Islet precursor cell (in vitro differentiated cells): ENCODE measurements around the gene CCL26.
A peak's percentile ranks its signal among the peaks of the same experiment; 100 is the strongest.
"Not testable (repeated sequence)": the region's sequence is repeated elsewhere in the genome, so short reads cannot be mapped to it uniquely, and the experiment has no call there.

Experiments used
- DNase-seq: peaks from one replicate; pipeline ENCODE4 v3.0.0-alpha.2; 2018

The CCL26 gene

GRCh38 chr7:75772081-75773077 lies at the start of gene CCL26:
Gene CCL26, minus strand, starts transcription at chr7:75772211. Its CDS starts 35 bp downstream, at chr7:75772176.
- DNase-seq = no peak

GRCh38 chr7:75820688-75821087 lies 48.7 kb upstream of the CCL26 start:
- no peak for DNase-seq

- no peak for DNase-seq
Measured at GRCh38 chr7:75819711-75820110, 47.7 kb upstream of the CCL26 start.

DNA sequence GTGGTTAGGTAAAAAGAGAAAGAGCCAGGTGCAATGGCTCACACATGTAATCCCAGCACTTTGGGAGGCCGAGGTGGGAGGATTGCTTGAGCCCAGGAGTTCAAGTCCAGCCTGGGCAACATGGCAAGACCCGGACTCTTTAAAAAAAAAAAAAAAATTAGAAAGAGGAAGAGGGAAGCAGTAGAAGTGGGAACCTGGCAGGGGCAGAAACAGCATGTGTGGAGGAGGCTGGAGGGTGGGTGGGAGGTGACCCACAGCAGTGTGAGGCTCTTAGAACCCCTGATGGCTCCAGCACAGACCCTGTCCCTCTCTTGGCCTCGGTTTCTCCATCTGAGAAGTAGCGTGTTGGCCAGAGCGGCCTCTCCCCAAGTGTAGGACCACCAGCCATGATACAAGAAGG lies 46.5 kb upstream of the CCL26 start:
- DNase-seq = no peak

- no peak for DNase-seq
Measured at GRCh38 chr7:75817116-75817515, 45.1 kb upstream of the CCL26 start.

- DNase-seq = no peak
Measured at GRCh38 chr7:75815418-75816064, 43.5 kb upstream of the CCL26 start.

DNA sequence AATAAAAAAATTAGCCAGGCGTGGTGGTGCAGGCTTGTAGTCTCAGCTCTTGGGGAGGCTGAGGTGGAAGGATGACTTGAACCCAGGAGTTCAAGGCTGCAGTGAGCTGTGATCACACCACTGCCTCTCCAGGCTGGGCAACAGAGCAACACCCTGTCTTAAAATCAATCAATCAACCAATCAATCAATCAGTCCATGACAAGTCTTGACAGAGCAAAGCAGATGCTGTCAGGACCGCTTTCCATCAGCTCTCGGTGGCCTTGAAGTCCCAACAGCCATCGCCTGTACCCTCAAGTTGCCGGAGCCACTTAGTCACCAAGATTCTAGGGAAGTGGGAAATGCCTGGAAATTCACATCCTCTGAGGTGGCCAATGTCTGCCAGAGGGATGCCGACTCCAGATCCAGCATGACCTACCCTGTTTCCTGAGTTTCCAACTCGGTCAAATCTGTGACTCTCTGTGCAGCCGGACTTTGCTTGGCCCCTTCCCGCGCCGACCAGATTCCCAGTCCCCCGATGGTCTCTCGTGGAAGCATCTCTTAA lies 42.5 kb upstream of the CCL26 start:
- peak; percentile 71 for DNase-seq

DNA sequence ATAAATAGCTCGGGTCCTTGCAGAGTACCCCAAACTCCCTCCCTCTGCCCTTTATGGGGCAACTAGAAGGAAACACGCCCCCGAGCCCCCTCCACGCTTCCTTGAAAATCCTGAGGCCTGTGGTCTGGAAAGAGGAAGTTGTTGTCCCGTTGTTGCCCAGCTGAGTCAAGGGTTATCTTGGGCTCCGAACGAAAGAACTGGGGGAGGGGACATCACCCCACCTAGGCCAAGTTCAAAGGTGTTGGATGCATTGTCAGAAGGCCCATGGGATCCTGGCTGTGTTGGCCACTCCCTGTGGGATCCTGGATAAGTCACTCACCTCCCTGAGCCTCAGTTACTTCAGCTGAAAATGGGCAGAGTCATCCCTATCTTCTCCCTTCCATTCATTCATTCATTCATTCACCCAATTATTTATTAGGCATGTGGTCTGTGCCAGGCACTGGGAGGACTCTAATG lies 41.8 kb upstream of the CCL26 start, which contains the start of gene CCL24:
TSS of gene CCL24 (minus strand) at position 26 of the 456 bp plus-strand sequence. CDS start 91 bp downstream, outside the sequence.
- DNase-seq = no peak

DNA sequence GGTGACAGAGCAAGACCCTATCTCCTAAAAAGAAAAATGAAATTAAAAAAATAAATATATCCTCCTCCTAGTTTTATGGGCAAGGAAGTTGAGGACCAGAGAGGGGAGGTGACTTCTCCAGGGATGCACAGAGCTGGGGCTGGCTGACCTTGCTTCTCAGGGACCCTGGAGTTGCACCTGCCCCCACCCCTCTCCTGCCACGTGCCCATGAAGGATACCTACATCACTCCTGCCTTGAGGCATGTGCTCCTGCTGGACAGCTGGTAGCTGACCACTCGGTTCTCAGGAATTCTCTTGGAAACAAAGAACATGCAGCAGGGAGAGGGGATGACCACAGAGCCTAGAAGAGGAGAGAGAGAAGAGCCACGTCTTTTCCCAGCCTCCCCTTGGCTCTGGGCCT lies 41.1 kb upstream of the CCL26 start:
- DNase-seq = peak; percentile 57

- no peak for DNase-seq
Measured at GRCh38 chr7:75811894-75812678, 40.1 kb upstream of the CCL26 start.

- DNase-seq = no peak
Measured at GRCh38 chr7:75809396-75809795, 37.4 kb upstream of the CCL26 start.

GRCh38 chr7:75808106-75808505 lies 36.1 kb upstream of the CCL26 start:
- no peak for DNase-seq

DNA sequence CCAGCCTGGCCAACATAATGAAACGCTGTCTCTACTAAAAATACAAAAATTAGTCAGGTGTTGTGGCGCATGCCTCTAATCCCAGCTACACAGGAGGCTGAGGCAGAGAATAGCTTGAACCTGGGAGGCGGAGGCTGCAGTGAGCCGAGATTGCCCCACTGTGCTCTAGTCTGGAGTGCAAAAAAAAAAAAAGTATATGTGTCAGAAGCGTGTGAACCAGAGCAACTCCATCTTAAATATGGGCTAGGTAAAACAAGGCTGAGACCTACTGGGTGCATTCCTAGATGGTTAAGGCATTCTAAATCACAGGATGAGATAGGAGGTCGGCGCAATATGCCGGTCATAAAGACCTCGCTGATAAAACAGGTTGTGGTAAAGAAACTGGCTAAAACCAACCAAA lies 35.4 kb upstream of the CCL26 start:
- no peak for DNase-seq

- no peak for DNase-seq
Measured at GRCh38 chr7:75806560-75807307, 34.7 kb upstream of the CCL26 start.

DNA sequence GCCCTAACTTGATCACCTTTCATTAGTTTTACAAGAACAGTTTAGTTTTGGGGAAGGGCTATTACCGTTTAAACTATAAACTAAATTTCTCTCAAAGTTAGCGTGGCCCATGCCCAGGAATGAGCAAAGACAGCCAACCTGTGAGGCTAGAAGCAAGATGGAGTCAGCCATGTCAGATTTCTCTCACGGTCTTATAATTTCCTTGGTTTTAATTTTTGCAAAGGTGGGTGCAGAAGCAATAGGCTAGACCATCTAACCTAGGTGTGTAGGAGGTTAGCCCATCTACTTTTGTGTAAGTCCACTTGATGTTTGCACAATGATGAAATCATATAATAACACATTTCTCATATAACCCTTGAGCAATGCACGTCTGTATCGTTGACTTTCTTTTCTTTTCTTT lies 32.7 kb upstream of the CCL26 start:
- no peak for DNase-seq

- DNase-seq = no peak
Measured at GRCh38 chr7:75804004-75804403, 32.0 kb upstream of the CCL26 start.

- DNase-seq = no peak
Measured at GRCh38 chr7:75802552-75802821, 30.5 kb upstream of the CCL26 start.

DNA sequence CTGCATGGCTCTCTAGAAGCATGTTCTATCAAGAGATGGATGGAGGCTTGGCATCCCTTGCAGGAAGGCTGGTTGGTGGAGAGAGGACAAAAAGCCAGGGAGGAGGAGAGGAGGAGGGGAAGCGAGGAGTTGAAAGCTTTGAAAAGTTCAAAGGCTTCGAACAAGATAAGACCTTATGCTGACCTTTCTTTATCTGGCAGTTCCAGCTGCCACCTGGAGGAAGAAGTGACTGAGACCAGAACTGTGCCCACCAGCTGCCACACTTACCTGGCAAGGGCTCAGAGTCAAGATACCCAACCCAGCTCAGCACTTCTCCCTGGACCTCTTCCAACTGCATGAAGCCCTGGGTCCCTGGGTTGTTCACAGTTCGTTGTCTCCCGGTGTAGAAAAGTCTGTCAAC lies 26.8 kb upstream of the CCL26 start:
- DNase-seq = no peak

GRCh38 chr7:75796420-75796819 lies 24.4 kb upstream of the CCL26 start:
- DNase-seq = no peak

- no peak for DNase-seq
Measured at GRCh38 chr7:75795831-75796285, 23.8 kb upstream of the CCL26 start.

GRCh38 chr7:75793676-75794075 lies 21.7 kb upstream of the CCL26 start:
- no peak for DNase-seq

- not testable (repeated sequence) for DNase-seq
Measured at GRCh38 chr7:75792567-75792966, 20.6 kb upstream of the CCL26 start.
